GM23338 (cell line): ENCODE results near the gene LMF1. TPM values are rescaled to one million over a fixed set of nuclear protein-coding genes. Genes with fewer than 3 reads are reported as not detected.

ENCODE experiments used
- ATAC-seq: fragments of 200-7000 bp; cut with Tn5 transposase; 3 replicates; pipeline ENCODE4 v1.9.1; 2020
- DNase-seq: peaks from one replicate; pipeline ENCODE4 v3.0.0-alpha.2; 2015; ENCODE audit warnings: low spot score
- H2AFZ ChIP-seq: fragments of 200-600 bp; sonication (generic); 2 replicates; pipeline ENCODE4 v1.8.0; 2016; ENCODE audit warnings: antibody characterized with exemption, mild to moderate bottlenecking, moderate library complexity
- H3F3A ChIP-seq: fragments of 200-600 bp; sonication (generic); replicated peaks from 2 replicates; pipeline ENCODE4 v1.8.0; 2017; ENCODE audit warnings: antibody characterized with exemption, mixed run types, low read depth
- H3K27ac ChIP-seq: fragments of 200-600 bp; sonication (generic); 2 replicates; pipeline ENCODE4 v1.6.1; 2016; ENCODE audit warnings: low read depth
- H3K27me3 ChIP-seq: fragments of 200-600 bp; sonication (generic); 2 replicates; pipeline ENCODE4 v1.8.0; 2016; ENCODE audit warnings: mild to moderate bottlenecking, mixed run types, moderate library complexity; ENCODE audit not compliant: insufficient read depth
- H3K36me3 ChIP-seq: fragments of 200-600 bp; sonication (generic); 2 replicates; pipeline ENCODE4 v1.8.0; 2016; ENCODE audit warnings: mild to moderate bottlenecking; ENCODE audit not compliant: insufficient read depth
- H3K4me1 ChIP-seq: fragments of 200-600 bp; sonication (generic); 2 replicates; pipeline ENCODE4 v1.8.0; 2016; ENCODE audit warnings: mild to moderate bottlenecking, moderate library complexity; ENCODE audit not compliant: insufficient read depth
- H3K4me2 ChIP-seq: fragments of 200-600 bp; sonication (generic); 2 replicates; pipeline ENCODE4 v1.7.1; 2017; ENCODE audit warnings: mixed run types
- H3K4me3 ChIP-seq: fragments of 200-600 bp; sonication (generic); 2 replicates; pipeline ENCODE4 v1.6.1; 2016; ENCODE audit warnings: mixed run types
- H3K79me2 ChIP-seq: fragments of 200-600 bp; sonication (generic); replicated peaks from 2 replicates; pipeline ENCODE4 v1.8.0; 2017; ENCODE audit warnings: mild to moderate bottlenecking; ENCODE audit not compliant: insufficient read depth
- H3K9me2 ChIP-seq: fragments of 200-600 bp; sonication (generic); 2 replicates; pipeline ENCODE4 v1.8.0; 2017; ENCODE audit not compliant: insufficient read depth
- H4K20me1 ChIP-seq: fragments of 200-600 bp; sonication (generic); replicated peaks from 2 replicates; pipeline ENCODE4 v1.8.0; 2017; ENCODE audit warnings: mild to moderate bottlenecking; ENCODE audit not compliant: insufficient read depth
- H3K27ac Mint-ChIP-seq: 2 replicates; pipeline ENCODE4 v1.8.0; 2020; ENCODE audit warnings: inconsistent platforms, mild to moderate bottlenecking, moderate library complexity, mixed read lengths
- H3K27me3 Mint-ChIP-seq: 3 replicates; pipeline ENCODE4 v1.8.0; 2022; ENCODE audit warnings: low read depth, mild to moderate bottlenecking, moderate library complexity, mixed read lengths, inconsistent platforms; ENCODE audit not compliant: insufficient read depth, poor library complexity
- H3K36me3 Mint-ChIP-seq: 3 replicates; pipeline ENCODE4 v1.8.0; 2021; ENCODE audit warnings: low read depth, mild to moderate bottlenecking, inconsistent platforms, moderate library complexity, mixed read lengths
- H3K4me1 Mint-ChIP-seq: 3 replicates; pipeline ENCODE4 v1.8.0; 2020; ENCODE audit warnings: mild to moderate bottlenecking, inconsistent platforms, mixed read lengths
- H3K4me3 Mint-ChIP-seq: 3 replicates; pipeline ENCODE4 v1.8.0; 2021; ENCODE audit warnings: moderate library complexity, mild to moderate bottlenecking, inconsistent platforms, mixed read lengths
- H3K9me3 Mint-ChIP-seq: 3 replicates; pipeline ENCODE4 v1.8.0; 2020; ENCODE audit warnings: moderate library complexity, mild to moderate bottlenecking, inconsistent platforms, mixed read lengths
- CREB1 ChIP-seq: fragments of 250-450 bp; sonication (Bioruptor Pico); IDR thresholded peaks from 2 replicates; pipeline ENCODE4 v1.5.0; 2020; ENCODE audit warnings: low read depth, mild to moderate bottlenecking, moderate library complexity
- CTCF ChIP-seq, 2 experiments: fragments of 200-600 bp in 1 of 2; sonication (generic) in 1 of 2; conservative IDR thresholded peaks; 2 replicates each; pipeline versions ENCODE4 v1.5.1 to v1.6.1; 2016 to 2017; ENCODE audit warnings: antibody characterized with exemption in 2 of 2, low read depth in 2 of 2, mild to moderate bottlenecking in 2 of 2, moderate library complexity in 1 of 2
- JUNB ChIP-seq: IDR thresholded peaks from one replicate; pipeline ENCODE4 v1.6.1; 2016; ENCODE audit warnings: antibody characterized with exemption; ENCODE audit not compliant: unreplicated experiment
- NANOG ChIP-seq: IDR thresholded peaks from 2 replicates; pipeline ENCODE4 v1.6.1; 2016; ENCODE audit warnings: antibody characterized with exemption, borderline replicate concordance
- REST ChIP-seq: IDR thresholded peaks from one replicate; pipeline ENCODE4 v1.6.1; 2018; ENCODE audit warnings: antibody characterized with exemption; ENCODE audit not compliant: unreplicated experiment
- STAT1 ChIP-seq: IDR thresholded peaks from one replicate; pipeline ENCODE4 v1.6.1; 2016; ENCODE audit warnings: antibody characterized with exemption; ENCODE audit not compliant: unreplicated experiment
- ZNF462 ChIP-seq: fragments of 250-450 bp; sonication (Bioruptor Pico); IDR thresholded peaks from 2 replicates; pipeline ENCODE4 v1.5.0; 2020; ENCODE audit warnings: mild to moderate bottlenecking, moderate library complexity
- polyA plus RNA-seq: library from polyadenylated mRNA; unstranded; fragments of >200 nt; fragmentation: Nextera tagmentation; extraction: Ambion mirVana; gene quantifications from 2 replicates; pipeline ENCODE4 v1.2.1, GENCODE V29; 2016
- total RNA-seq: library from RNA; depleted of rRNA; stranded (reverse); fragments of >200 nt; shearing (Covaris generic); gene quantifications from 2 replicates; pipeline ENCODE4 v1.2.3, GENCODE V29; 2014
- TF ChIP-seq, protein P1 (sequence below): IDR thresholded peaks from 2 replicates; pipeline ENCODE4 v1.6.1; 2016; ENCODE audit warnings: antibody characterized with exemption

LMF1 gene
- total and polyA plus RNA-seq, 2 experiments from 2014 or later, result 4.2 to 10.1 TPM

DNA sequence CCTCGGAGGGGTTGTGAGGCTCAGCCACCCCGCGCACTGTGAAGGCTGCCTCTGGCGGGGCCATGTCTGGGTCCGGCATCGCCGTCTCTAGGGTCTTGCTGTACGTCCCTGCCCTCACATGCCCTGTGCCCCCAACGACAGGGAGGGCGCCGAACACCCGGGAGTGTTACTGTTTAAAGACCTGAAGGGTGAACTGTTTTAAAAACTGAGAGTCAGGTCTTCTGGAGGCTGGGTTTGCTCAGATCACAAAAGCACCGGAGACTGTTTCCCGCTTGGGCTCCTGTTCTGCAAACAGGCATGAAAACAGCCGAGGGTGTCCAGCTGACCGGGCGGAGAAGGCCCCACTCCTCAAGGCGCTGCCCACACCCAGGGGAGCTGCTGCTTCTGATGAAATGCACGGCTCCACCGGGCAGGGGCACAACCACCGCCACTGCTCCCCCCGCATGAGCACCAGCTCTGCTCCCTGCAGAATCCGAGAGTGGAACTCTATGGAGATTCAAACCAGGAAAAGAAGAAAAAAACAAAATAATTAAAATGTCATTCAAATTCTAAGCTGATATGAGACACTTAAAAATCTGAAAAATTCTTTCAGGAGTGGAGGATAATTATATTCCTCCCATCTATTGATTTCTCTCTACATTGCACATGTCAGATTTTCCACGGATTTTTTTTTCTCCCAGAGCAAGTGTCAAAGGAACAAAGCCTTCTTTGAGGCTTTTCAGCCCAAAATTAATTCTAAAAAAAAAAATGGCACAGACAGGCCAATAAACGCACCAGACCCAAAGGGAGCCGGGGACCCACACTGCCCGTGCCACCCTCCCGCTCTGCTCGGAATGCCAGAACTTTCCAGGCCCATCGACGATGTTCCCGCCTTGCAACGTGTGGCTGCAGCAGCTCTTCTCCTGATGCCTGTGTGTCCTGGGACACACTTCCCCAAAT lies 74.3 kb downstream of the LMF1 start:
- no peaks in the 10 kb centered on the region for H3K4me1 ChIP-seq
- H3K9me2 ChIP-seq, result no peaks in the 10 kb centered on the region
- no peak for TF ChIP-seq JUNB
- TF ChIP-seq, protein P1, sequence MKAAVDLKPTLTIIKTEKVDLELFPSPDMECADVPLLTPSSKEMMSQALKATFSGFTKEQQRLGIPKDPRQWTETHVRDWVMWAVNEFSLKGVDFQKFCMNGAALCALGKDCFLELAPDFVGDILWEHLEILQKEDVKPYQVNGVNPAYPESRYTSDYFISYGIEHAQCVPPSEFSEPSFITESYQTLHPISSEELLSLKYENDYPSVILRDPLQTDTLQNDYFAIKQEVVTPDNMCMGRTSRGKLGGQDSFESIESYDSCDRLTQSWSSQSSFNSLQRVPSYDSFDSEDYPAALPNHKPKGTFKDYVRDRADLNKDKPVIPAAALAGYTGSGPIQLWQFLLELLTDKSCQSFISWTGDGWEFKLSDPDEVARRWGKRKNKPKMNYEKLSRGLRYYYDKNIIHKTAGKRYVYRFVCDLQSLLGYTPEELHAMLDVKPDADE, result no peak
- no peak for TF ChIP-seq NANOG
- no peak for TF ChIP-seq CREB1 (CRISPR knock-in tag)
- no peak for TF ChIP-seq REST
- TF ChIP-seq STAT1, result no peak
- TF ChIP-seq CTCF (conservative IDR thresholded peaks at IDR 0.05; ENCODE audit: low read depth in 2 of 2), result no peak
- ATAC-seq, result no peak
- no peaks in the 10 kb centered on the region for H4K20me1 ChIP-seq
- no peaks in the 10 kb centered on the region for H3F3A ChIP-seq
- H3K4me2 ChIP-seq, result no peak overlapping the region
- H3K27me3 ChIP-seq, result no peaks in the 10 kb centered on the region
- no peak overlapping the region for H3K4me3 ChIP-seq
- Mint-ChIP-seq H3K4me1 (peaks cover 5% of the 10 kb centered on the region; the same call in 1 of the 3 replicates), H3K4me3 (no peak overlapping the region), H3K9me3 (no peaks in the 10 kb centered on the region; the same call in 2 of the 3 replicates), H3K27ac (no peak overlapping the region), H3K27me3 (peaks cover 12% of the 10 kb centered on the region), H3K36me3 (no peaks in the 10 kb centered on the region; the same call in 2 of the 3 replicates)
- H3K36me3 ChIP-seq, result no peaks in the 10 kb centered on the region
- no peaks in the 10 kb centered on the region for H3K79me2 ChIP-seq
- no peak overlapping the region for H2AFZ ChIP-seq
- no peak for DNase-seq
- no peak overlapping the region for H3K27ac ChIP-seq

DNA sequence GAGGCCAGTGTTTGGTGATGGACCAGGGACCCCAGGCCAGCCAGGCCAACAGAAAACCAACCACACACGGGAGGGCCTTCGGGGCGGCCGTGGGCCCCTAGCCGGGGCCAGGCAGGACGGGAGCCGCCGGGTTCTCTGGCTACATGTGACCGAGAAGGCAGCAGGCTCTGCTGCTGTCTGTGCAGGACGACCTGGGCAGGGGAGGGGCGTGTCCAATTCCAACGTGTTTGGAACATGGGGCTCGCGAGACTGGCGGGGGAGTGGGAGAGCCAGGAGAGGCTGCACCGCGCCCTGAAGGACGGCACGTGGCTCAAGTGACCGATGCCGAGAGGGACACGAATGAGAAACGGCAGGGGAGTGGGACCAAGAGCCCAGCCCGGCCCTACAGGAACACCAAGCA lies 75.4 kb downstream of the LMF1 start:
- no peak overlapping the region for H2AFZ ChIP-seq
- H3K4me2 ChIP-seq, result no peak overlapping the region
- H3K9me3 Mint-ChIP-seq, result no peaks in the 10 kb centered on the region; the same call in 2 of the 3 replicates
- no peak overlapping the region for H3K27ac Mint-ChIP-seq
- H3F3A ChIP-seq, result no peaks in the 10 kb centered on the region
- H3K4me1 Mint-ChIP-seq, result no peaks in the 10 kb centered on the region; the same call in 2 of the 3 replicates
- no peaks in the 10 kb centered on the region for H3K9me2 ChIP-seq
- no peaks in the 10 kb centered on the region for H3K4me1 ChIP-seq
- no peaks in the 10 kb centered on the region; the same call in 2 of the 3 replicates for H3K36me3 Mint-ChIP-seq
- no peak overlapping the region for H3K4me3 ChIP-seq
- DNase-seq (no peak), ATAC-seq (no peak)
- no peak overlapping the region for H3K27ac ChIP-seq
- no peaks in the 10 kb centered on the region for H3K27me3 ChIP-seq
- H3K36me3 ChIP-seq, result no peaks in the 10 kb centered on the region
- H4K20me1 ChIP-seq, result no peaks in the 10 kb centered on the region
- no peak overlapping the region for H3K4me3 Mint-ChIP-seq
- peaks cover 12% of the 10 kb centered on the region for H3K27me3 Mint-ChIP-seq
- H3K79me2 ChIP-seq, result no peaks in the 10 kb centered on the region
- no peak for TF ChIP-seq ZNF462
